Liver (tissue), 9 donors: ENCODE results near the gene TCF7L1. TPM values are rescaled to one million over a fixed set of nuclear protein-coding genes. Genes with fewer than 3 reads are reported as not detected.

ENCODE experiments used
- DNase-seq: peaks from one replicate; pipeline ENCODE4 v3.0.0-alpha.2; 2017; ENCODE audit warnings: low spot score
- H3K27ac ChIP-seq, 2 donors: one replicate each; pipeline ENCODE4 v1.7.0; 2013; ENCODE audit warnings: inconsistent platforms in 2 of 2, low read length in 2 of 2, control low read depth in 1 of 2, low read depth in 1 of 2, mild to moderate bottlenecking in 1 of 2
- H3K27me3 ChIP-seq, 4 donors: one replicate each; pipeline versions ENCODE4 v1.6.1 to v1.7.0; 2013; ENCODE audit warnings: low read length in 3 of 4, inconsistent platforms in 1 of 4, mild to moderate bottlenecking in 1 of 4, moderate library complexity in 1 of 4; ENCODE audit not compliant: control insufficient read depth in 4 of 4, insufficient read depth in 4 of 4
- H3K36me3 ChIP-seq, 4 donors: one replicate each; pipeline versions ENCODE4 v1.6.1 to v1.7.0; 2013; ENCODE audit warnings: low read length in 3 of 4, mild to moderate bottlenecking in 3 of 4, low read depth in 1 of 4, moderate library complexity in 1 of 4; ENCODE audit not compliant: control insufficient read depth in 4 of 4, insufficient read depth in 3 of 4
- H3K4me1 ChIP-seq, 4 donors: one replicate each; pipeline versions ENCODE4 v1.6.1 to v1.7.0; 2013; ENCODE audit warnings: low read length in 3 of 4, mild to moderate bottlenecking in 3 of 4, moderate library complexity in 1 of 4; ENCODE audit not compliant: control insufficient read depth in 4 of 4, insufficient read depth in 4 of 4
- H3K4me3 ChIP-seq, 3 donors: one replicate each; pipeline versions ENCODE4 v1.6.1 to v1.7.0; 2013; ENCODE audit warnings: low read length in 3 of 3, control low read depth in 1 of 3, low read depth in 1 of 3, mild to moderate bottlenecking in 1 of 3
- H3K9ac ChIP-seq, 2 donors: one replicate each; pipeline ENCODE4 v1.7.0; 2013; ENCODE audit warnings: low read length in 2 of 2, mild to moderate bottlenecking in 2 of 2, moderate library complexity in 2 of 2, control low read depth in 1 of 2, low read depth in 1 of 2
- H3K9me3 ChIP-seq, 4 donors: one replicate each; pipeline versions ENCODE4 v1.6.1 to v1.7.0; 2013; ENCODE audit warnings: low read length in 3 of 4; ENCODE audit not compliant: control insufficient read depth in 4 of 4
- ATF3 ChIP-seq: IDR thresholded peaks from 2 replicates; pipeline ENCODE4 v1.6.1; 2016; ENCODE audit warnings: antibody characterized with exemption
- CTCF ChIP-seq: fragments of 150-350 bp; IDR thresholded peaks from 2 replicates; pipeline ENCODE4 v1.5.1; 2017; ENCODE audit warnings: improper control_type of control experiment, low read depth, low read length; ENCODE audit not compliant: missing input control
- EGR1 ChIP-seq, 2 donors: IDR thresholded peaks; 2 replicates each; pipeline ENCODE4 v1.6.1; 2016 to 2018; ENCODE audit warnings: antibody characterized with exemption in 2 of 2, low read depth in 2 of 2
- FOXA2 ChIP-seq: IDR thresholded peaks from 2 replicates; pipeline ENCODE4 v1.6.1; 2016; ENCODE audit warnings: antibody characterized with exemption
- GABPA ChIP-seq, 2 donors: IDR thresholded peaks in 1 of 2; conservative IDR thresholded peaks in 1 of 2; 2 replicates each; pipeline ENCODE4 v1.6.1; 2016; ENCODE audit warnings: antibody characterized with exemption in 2 of 2, mild to moderate bottlenecking in 1 of 2, moderate library complexity in 1 of 2
- HNF4A ChIP-seq, 2 donors: conservative IDR thresholded peaks; 2 replicates each; pipeline ENCODE4 v1.6.1; 2016; ENCODE audit warnings: antibody characterized with exemption in 2 of 2, mild to moderate bottlenecking in 2 of 2
- HNF4G ChIP-seq: IDR thresholded peaks from 2 replicates; pipeline ENCODE4 v1.6.1; 2016; ENCODE audit warnings: antibody characterized with exemption
- MAX ChIP-seq: IDR thresholded peaks from 2 replicates; pipeline ENCODE4 v1.6.1; 2016; ENCODE audit warnings: antibody characterized with exemption
- RAD21 ChIP-seq, 2 donors: IDR thresholded peaks; 2 replicates each; pipeline ENCODE4 v1.6.1; 2016; ENCODE audit warnings: antibody characterized with exemption in 2 of 2, mild to moderate bottlenecking in 2 of 2
- RXRA ChIP-seq, 2 donors: IDR thresholded peaks; 2 replicates each; pipeline ENCODE4 v1.6.1; 2017 to 2018; ENCODE audit warnings: antibody characterized with exemption in 2 of 2, mild to moderate bottlenecking in 1 of 2
- SP1 ChIP-seq: IDR thresholded peaks from 2 replicates; pipeline ENCODE4 v1.6.1; 2018; ENCODE audit warnings: antibody characterized with exemption, mild to moderate bottlenecking
- TAF1 ChIP-seq: conservative IDR thresholded peaks from 2 replicates; pipeline ENCODE4 v1.6.1; 2016; ENCODE audit warnings: antibody characterized with exemption, mild to moderate bottlenecking
- YY1 ChIP-seq: IDR thresholded peaks from 2 replicates; pipeline ENCODE4 v1.6.1; 2016; ENCODE audit warnings: antibody characterized with exemption, mild to moderate bottlenecking
- ZBTB33 ChIP-seq: IDR thresholded peaks from 2 replicates; pipeline ENCODE4 v1.6.1; 2016; ENCODE audit warnings: antibody characterized with exemption
- WGBS: extraction: QIAGEN DNeasy Blood & Tissue Kit; methylation state at CpG from one replicate; pipeline ENCODE4 v1.1.7; 2013; 5-methylcytosine and 5-hydroxymethylcytosine counted together
- polyA plus RNA-seq, 2 donors: library from polyadenylated mRNA; stranded (reverse) in 1 of 2; unstranded in 1 of 2; fragments of 200-250 nt in 1 of 2; fragments of >200 nt in 1 of 2; fragmentation: Nextera tagmentation in 1 of 2; extraction: Ambion mirVana in 1 of 2; gene quantifications; one replicate each; pipeline versions ENCODE4 v1.2.1 to v1.2.3, GENCODE V29; 2013 to 2015
- total RNA-seq, 2 donors: library from RNA; depleted of rRNA; stranded (reverse); fragments of >200 nt; gene quantifications; one replicate each; pipeline ENCODE4 v1.2.3, GENCODE V29; 2014
- TF ChIP-seq, protein P1 (sequence below): IDR thresholded peaks from 2 replicates; pipeline ENCODE4 v1.6.1; 2016; ENCODE audit warnings: antibody characterized with exemption, mild to moderate bottlenecking
- donor health status: healthy.
- donor health status: healthy.
- donor health status: healthy.
- donor health status: healthy.
- donor health status: healthy.

TCF7L1 gene
- total and polyA plus RNA-seq, 4 donors = 1.6 to 6.0 (median 4.8) TPM

DNA sequence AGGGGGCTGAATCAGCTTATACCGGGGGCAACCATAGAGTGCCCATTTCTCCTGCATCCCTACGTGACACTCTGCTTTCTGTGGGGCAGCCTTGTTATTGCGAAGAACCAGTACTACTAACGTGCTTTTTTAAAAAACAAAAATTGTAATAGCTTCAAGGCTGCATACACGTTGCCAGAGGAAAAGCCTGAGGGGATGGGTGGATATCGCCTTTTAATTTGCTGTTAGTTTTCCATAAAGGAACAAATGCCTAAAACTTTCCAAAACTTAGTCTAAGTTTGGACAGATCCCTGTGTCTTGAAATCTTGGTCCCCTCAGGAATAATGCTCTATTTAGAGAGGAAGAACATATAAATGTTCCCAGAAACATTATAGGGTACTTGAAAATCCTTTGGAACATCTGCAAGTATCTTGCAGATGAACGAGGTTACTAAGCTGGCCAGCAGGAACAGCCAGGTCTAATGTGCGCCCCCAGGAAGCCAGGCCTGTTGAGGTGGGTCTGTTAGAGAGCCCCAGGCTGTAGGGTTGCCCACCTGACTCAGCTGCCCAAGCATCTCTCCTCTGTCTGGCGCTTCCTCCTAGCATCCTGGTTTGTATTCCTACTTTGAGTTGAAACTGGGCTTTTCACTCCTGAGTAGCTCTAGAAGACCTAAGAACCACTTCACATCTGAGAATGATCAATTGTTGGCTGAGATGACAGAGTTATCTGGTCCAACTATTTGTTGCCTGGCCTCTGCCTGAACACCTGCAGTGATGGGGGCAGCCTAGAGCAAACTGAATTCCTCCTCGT lies 97.7 kb downstream of the TCF7L1 start:
- Histone ChIP-seq H3K4me3 (no peak overlapping the region), H3K9me3 (no peaks in the 10 kb centered on the region), H3K27ac (no peak overlapping the region), H3K9ac (no peak overlapping the region), H3K27me3 (no peaks in the 10 kb centered on the region), H3K4me1 (peaks cover 0 to 3% (median under 1%) of the 10 kb centered on the region in 4 donors), H3K36me3 (peaks cover 0 to 2% (median 0%) of the 10 kb centered on the region in 4 donors)
- WGBS = 87% methylated on average over 10 of the region's 10 CpGs
- DNase-seq = no peak
- TF ChIP-seq ATF3 (no peak), RAD21 (IDR thresholded peaks at IDR 0.05) (no peak), ZBTB33 (no peak), MAX (no peak), CTCF (no peak), SP1 (no peak), YY1 (no peak)
- TF ChIP-seq, protein P1, sequence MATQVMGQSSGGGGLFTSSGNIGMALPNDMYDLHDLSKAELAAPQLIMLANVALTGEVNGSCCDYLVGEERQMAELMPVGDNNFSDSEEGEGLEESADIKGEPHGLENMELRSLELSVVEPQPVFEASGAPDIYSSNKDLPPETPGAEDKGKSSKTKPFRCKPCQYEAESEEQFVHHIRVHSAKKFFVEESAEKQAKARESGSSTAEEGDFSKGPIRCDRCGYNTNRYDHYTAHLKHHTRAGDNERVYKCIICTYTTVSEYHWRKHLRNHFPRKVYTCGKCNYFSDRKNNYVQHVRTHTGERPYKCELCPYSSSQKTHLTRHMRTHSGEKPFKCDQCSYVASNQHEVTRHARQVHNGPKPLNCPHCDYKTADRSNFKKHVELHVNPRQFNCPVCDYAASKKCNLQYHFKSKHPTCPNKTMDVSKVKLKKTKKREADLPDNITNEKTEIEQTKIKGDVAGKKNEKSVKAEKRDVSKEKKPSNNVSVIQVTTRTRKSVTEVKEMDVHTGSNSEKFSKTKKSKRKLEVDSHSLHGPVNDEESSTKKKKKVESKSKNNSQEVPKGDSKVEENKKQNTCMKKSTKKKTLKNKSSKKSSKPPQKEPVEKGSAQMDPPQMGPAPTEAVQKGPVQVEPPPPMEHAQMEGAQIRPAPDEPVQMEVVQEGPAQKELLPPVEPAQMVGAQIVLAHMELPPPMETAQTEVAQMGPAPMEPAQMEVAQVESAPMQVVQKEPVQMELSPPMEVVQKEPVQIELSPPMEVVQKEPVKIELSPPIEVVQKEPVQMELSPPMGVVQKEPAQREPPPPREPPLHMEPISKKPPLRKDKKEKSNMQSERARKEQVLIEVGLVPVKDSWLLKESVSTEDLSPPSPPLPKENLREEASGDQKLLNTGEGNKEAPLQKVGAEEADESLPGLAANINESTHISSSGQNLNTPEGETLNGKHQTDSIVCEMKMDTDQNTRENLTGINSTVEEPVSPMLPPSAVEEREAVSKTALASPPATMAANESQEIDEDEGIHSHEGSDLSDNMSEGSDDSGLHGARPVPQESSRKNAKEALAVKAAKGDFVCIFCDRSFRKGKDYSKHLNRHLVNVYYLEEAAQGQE = no peak

GRCh38 chr2:85231468-85231805 lies 98.2 kb downstream of the TCF7L1 start:
- Histone ChIP-seq H3K4me1 (peaks cover 0 to 7% (median 2%) of the 10 kb centered on the region in 4 donors), H3K36me3 (peaks cover 0 to 2% (median 0%) of the 10 kb centered on the region in 4 donors), H3K27me3 (no peaks in the 10 kb centered on the region), H3K9ac (no peak overlapping the region), H3K27ac (no peak overlapping the region), H3K4me3 (no peak overlapping the region), H3K9me3 (no peaks in the 10 kb centered on the region)
- TF ChIP-seq HNF4G = no peak
- no peak for TF ChIP-seq ATF3
- TF ChIP-seq EGR1 (IDR thresholded peaks at IDR 0.05; ENCODE audit: low read depth in 2 of 2) = no peak
- no peak for TF ChIP-seq GABPA (IDR thresholded peaks at IDR 0.05 in 1 of 2, conservative IDR thresholded peaks at IDR 0.05 in 1 of 2)
- no peak for TF ChIP-seq TAF1
- no peak for TF ChIP-seq MAX
- no peak for TF ChIP-seq YY1
- no peak for TF ChIP-seq RXRA (IDR thresholded peaks at IDR 0.05)
- TF ChIP-seq, protein P1 = no peak
- no peak for TF ChIP-seq FOXA2
- TF ChIP-seq HNF4A (conservative IDR thresholded peaks at IDR 0.05) = no peak
- TF ChIP-seq CTCF = no peak
- TF ChIP-seq RAD21 (IDR thresholded peaks at IDR 0.05) = no peak
- DNase-seq = no peak
- 83% methylated on average over 6 of the region's 6 CpGs for WGBS
